COR-L47 (cell line): Measurements from ENCODE around the gene MGMT.
"Not testable (repeated sequence)": the region's sequence is repeated elsewhere in the genome, so short reads cannot be mapped to it uniquely, and the experiment has no call there.

Experiments
- DNase-seq: peaks from one replicate; lab custom pipeline; 2025; lab: John Stamatoyannopoulos, UW

Gene MGMT

DNA sequence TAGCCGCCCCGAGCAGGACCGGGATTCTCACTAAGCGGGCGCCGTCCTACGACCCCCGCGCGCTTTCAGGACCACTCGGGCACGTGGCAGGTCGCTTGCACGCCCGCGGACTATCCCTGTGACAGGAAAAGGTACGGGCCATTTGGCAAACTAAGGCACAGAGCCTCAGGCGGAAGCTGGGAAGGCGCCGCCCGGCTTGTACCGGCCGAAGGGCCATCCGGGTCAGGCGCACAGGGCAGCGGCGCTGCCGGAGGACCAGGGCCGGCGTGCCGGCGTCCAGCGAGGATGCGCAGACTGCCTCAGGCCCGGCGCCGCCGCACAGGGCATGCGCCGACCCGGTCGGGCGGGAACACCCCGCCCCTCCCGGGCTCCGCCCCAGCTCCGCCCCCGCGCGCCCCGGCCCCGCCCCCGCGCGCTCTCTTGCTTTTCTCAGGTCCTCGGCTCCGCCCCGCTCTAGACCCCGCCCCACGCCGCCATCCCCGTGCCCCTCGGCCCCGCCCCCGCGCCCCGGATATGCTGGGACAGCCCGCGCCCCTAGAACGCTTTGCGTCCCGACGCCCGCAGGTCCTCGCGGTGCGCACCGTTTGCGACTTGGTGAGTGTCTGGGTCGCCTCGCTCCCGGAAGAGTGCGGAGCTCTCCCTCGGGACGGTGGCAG is at the start of gene MGMT:
Gene MGMT (plus strand): TSS at position 539 of the 656 bp plus-strand sequence.
- no peak for DNase-seq

DNA sequence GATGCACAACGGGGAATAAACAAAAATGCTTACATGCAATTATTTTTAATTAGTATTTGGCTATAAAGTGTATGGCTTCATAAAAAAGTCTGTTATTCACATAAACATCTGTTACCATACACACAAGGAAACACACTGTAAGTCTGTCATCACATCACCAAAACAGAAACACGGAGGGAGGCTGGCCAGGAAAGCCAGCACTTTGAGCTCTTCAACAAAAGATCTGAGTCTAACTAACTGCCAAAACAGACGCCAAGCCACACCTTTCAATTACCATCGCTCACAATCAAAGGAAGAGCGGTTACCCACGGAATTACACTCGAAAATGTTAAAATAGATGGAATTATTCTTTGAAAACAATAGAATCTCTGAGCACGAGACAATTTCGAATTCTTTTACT is 49.2 kb upstream of the MGMT start:
- DNase-seq, result no peak

DNA sequence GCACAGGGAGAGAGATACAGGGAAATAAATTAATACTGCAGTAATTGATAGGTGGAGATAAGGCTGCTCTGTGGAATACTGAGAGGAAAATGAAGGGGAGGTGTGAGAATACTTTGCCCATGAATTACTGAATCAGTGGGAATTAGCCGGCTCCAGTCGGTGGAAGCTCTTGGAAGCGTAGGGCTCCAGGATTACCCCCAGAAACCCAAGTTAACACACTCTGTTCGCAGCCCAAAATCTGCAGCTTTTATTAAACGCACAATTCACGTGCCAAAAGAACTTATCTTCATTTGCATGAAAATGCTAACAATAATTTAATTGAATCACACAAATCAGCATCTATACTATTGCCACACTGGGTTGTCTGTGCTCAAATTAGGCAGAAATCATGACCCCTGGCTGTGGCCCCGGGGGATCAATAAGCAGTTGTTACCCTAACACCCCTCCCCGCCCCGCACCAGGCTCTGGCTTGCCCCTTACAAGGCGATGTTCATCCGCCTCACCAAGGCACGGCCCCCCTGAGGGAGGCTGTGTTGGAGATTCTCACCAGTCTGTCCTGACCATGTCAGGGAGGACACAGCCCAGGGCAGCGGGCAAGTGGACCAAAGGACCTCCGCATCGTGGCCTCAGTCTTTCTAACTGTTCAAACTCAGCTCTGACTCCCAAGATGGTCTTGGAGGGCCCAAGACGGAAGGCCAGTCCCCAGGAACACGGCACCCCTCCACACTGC is 48.4 kb upstream of the MGMT start:
- no peak for DNase-seq

DNA sequence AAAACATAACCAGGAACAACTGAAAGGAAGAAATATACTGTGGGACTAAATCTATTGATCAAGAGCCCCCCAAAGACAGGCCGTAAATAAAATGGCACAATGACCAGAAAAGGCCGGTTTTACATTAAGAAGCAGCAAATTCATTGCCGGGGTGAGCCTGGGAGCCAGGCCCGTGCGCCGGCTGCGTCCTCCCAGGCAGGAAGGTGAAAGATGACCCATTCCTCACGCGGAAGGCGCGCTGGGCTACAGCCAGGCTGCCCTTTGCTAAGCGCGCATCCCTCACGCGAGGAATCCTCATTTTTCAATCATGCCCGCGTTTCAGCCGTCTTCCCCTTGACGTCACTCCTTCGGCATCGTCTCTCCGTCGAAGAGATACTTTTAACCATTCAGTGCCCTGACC is 47.6 kb upstream of the MGMT start:
- DNase-seq, result no peak

DNA sequence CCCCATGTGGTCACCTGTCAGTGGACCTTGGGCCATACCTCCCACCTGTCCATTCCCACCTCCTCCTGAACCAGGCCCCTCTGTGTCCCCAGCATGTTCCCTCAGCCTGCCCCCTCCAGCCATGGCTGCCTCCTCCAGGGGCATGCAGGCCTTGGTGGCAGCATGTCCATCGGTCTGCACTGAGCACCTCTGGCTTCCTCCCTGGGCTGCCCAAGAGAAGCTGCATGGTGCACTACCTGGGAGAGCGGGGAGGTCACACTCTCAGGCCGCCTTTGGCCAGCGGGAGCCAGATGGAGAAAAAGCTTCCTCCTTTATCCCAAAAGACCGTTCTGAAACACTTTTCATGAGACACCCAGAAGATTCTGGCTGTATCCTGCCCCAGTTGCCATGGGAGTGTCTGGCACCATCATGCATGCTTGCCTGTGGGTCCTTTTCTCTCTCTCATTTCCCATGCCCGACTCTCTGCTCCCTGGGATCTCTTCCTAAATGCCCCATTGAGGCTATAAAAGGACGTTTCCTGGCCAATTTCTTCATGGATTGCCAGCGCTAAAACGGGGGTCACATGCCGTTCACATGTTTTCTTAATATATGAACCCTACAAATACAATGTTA is 45.5 kb upstream of the MGMT start:
- DNase-seq, result no peak

DNA sequence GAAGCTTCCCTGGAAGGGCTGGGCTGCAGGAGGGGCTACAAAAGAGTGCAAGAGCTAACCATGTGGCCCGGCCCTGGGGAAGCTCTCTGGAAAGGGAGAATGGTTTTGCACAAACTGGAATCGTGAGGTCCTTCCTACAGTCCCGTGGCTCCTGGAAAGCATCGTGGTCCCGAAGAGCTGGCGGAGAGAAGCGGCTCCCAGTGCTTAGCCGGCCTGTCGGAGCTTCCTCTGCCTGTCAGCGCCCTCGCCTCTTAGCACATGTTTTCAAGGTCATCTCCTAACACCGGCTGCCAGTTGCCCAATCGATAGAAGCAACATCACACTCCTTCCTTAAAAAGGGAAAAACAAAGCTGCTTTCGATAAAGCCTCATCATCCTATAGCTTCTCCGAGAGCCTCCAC is 42.1 kb upstream of the MGMT start:
- DNase-seq, result no peak

DNA sequence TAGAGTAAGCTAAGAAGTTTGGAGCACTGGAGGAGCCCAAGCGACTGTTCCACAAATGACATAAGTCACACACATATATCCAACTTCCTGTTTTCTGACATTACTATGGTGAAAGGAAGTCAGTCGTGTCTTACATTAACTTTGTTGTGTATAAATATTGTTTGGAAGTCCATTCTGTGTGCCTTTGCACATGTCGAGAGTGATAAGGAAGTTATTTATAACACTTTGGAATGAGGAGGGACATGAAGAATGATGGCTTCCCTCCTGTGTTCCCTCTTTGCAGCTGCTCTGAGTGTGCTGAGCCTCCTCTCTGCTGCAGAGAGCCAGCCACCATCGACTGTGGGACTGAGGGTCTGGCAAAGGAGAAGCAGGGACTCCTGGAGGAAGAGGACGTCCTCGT is 40.4 kb upstream of the MGMT start:
- DNase-seq, result no peak

DNA sequence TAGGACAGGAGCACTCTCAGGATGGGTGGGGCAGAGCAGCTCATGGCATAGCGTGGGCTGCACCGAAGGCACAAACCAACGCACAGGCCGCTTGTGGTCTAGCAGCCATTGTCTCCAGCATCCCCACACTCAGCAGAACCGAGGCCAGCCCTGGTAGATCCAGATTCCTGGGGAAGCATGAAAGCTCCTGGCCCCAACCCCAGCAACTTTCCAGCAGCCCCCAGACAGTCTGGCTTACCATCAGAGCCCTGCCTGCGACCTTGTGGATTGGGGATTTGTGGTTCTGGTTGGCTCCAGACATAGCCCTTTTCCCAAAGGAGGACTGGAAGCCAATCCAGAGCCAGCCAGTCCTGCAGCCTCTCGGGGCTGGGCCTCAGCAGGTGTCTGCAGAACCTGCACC is 33.8 kb upstream of the MGMT start:
- DNase-seq, result no peak

DNA sequence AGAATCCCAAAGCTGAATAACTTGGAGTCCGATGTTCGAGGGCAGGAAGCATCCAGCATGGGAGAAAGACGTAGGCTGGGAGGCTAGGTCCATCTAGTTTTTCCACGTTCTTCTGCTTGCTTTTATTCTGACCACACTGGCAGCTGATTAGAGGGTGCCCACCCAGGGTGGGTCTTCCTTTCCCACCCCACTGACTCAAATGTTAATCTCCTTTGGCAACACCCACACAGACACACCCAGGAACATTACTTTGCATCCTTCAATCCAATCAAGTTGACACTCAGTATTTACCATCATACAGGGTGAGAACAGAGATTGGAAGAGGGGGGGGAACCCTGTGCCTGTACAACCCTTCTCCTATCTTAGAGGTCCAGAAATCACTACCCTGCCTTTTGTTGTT is 31.3 kb upstream of the MGMT start:
- DNase-seq, result not testable (repeated sequence)

DNA sequence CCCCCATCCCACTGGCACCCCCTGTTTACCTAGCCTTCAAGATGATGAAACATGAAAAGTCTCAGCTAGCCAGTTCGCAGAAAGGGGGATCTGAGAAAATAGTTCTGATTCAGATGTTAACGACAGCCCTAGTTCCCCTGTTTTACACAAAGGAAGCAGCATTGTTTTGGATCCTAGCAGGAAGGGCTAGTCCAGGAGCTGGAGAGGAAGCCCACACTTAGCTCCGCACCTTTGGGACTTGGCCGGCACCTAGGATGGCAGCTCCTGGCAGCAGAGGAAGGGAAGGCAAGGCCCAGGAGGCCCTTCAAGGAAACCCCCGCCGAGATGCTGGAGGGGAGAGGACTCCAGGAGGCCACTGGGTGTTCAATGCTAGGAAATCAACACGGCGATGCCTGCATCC is 29.0 kb upstream of the MGMT start:
- no peak for DNase-seq

DNA sequence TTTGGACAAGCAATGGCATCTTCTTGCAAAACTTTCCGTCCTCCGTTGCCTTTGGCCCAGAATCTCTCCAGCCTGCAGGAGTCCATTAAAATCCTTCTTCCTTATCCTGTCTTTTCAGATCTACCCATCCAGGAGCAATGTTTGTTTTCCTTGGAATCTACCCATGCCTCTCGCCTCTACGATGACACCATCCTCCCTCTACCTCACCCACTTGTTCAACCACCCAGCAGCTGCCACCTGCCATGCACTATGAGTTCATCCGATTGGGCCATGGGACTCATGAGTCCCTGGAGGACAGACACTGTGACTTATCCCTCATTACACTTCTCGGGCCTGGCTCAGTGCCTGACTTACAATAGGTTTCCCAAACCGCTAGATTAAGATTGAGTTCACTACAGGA is 26.8 kb upstream of the MGMT start:
- no peak for DNase-seq

DNA sequence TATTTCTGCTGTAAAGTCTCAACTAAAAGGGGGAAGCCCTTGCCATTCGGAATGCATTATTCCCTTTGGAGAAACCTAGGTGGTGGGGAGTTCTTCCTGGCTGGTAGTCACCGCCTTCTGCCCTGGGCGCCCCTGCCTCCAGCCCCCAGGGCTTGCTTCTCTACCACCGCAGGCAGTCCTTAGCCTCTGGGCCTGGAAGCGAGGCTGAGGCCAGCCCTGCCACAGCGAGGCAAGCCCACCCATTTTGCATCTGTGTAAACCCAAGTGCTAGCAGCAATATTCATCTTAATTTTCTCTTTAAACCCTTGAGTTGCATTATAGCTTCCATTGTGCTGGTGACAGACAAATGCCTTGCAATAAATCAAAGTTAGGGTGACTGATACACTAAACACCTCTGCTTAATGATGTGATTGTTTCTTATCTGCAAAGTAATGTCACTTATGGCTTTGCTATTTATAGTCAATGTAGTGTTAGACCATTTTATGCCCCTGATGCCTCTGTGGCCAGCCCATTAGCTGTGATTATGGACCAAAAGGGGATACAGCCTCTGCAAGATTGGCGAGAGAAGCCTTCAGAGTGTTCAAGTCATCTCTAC is 26.2 kb upstream of the MGMT start:
- DNase-seq, result no peak

DNA sequence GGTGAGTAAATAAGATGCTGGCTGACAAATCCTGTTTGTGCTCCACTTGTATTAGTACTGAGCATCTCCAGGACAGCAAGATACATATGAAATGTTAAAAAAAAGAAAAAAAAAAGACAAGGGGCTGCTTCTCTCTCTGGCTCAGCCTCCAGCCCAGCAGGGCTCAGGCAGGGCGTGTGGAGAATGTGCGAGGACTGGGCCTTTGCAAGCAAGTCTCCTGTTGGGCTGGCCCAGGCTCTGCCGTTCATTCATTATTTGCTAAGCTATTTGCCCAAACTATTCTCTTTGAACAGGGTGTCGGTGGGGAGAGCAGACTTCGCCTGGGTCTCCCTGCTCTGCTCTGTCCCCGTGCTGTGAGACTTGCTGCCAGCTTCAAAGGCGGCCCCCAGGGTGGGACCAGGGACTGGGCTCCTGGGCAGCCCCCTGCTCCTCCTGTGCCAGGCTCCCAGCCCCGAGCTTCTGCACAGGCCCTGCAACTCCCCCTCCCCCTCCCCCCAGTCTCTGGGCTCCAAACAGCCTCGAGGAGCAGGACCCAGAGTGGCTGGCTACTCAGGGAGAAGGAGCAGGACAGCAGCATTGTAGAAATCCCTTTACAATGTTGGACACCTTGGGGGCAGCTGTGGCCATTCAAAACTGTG is 25.6 kb upstream of the MGMT start:
- DNase-seq, result no peak

DNA sequence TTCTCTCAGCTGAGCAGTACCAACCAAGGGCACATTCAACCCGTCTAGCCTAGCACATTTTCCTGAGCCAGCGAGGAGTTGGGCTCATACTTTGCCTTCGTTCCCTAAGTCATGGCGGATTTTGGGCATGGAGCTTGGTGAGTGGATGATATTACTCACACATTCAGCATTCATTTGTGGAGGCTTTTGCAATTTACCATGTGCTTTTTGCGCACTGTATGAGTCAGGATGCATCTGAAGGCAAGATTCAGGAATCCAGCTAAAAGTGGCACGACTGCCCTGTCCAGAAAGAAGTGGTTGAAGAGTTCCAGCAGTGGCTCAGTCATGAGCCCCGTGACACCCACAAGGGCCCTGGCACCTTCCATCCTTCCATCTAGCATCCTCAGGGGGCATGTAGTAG is 24.2 kb upstream of the MGMT start:
- DNase-seq, result no peak

DNA sequence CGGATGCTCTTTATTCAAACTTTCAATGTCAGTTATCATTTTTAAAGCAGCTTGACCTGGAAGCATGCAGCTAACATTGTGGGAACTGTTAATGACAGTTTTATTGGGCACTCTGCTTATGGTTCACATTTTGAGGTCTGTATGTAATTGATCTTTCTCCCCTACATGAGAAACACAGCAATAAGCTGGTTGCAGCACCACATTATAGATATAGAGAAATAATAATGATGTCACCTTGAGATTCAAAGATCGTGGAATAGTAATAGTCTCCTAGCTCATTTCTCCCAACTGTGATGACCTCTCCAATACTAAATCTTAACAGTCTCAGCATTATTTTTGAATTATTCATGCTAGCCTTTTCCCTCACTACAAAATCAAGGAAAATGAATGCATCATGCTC is 22.7 kb upstream of the MGMT start:
- DNase-seq, result no peak

DNA sequence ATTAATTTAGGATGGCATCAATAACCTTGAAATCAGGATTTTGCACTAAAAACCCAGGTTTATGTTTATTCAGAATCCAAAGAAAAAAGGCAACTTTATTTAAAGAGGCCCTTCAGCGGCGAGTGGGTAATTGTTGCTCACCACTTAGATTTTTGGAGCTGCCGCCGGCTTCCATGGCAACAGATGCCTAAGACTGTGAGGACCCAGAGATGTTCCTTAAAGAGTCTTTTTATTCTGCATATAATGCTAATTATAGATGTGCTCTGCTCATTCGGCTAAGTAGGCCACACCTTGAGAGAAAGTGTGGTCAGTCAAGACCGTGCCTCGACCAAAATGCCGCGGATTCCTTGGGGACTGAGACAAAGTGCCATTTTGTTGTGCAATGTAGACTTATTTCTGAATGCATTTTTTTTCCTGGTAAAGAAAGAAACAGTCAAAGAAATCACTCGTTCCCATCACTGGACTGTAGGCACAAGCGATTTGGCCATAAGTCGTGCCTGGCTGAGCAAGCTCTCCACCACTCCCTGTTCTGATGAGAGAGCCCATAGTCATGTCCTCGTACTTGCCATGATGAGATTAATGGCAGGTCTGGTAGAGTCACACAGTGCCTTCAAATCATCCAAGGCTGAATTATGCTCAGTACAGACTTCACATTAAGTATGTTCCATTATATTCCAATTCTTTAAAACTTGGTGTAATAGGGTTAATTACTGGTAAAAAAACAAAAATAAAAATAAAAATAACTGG is 21.4 kb upstream of the MGMT start:
- no peak for DNase-seq

DNA sequence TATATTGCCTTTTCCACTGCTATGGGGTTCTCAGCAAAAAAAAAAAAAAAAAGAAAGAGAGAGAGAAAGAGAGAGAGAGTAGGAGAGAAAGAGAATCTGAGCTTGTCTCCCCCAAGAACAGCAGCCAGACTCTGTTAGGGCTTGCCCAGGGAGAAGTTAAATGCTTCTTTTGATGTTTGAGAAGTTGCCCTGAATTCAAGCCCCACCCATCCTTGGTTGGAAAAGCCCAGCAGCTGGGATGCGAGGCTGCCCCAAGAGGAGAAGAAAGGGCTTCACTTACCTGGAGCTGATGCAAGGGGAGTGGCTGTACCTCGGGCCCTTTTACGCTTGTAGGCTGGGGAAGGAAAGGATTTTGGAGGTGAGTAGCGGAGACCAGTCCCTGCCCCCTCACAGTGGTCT is 20.9 kb upstream of the MGMT start:
- DNase-seq, result no peak

DNA sequence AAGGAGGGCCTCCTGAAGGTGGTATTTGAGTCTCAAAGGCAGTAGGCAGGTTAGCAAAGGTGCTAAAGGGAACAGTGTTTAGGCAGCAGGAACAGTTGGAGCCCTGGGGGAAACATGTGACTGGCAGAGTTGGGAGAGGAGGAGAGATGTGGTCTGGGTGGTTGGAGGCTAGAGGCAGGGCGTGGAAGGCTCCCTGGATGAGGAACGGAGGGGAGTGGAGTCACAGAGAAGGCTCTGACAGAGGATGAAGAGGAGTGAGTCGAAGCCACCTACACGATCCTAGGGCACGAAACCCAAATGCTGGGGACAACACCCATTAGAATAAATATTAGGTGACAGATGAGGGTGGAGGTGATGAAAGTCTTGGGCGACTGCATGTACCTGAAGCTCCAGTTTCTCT is 19.6 kb upstream of the MGMT start:
- DNase-seq, result no peak

DNA sequence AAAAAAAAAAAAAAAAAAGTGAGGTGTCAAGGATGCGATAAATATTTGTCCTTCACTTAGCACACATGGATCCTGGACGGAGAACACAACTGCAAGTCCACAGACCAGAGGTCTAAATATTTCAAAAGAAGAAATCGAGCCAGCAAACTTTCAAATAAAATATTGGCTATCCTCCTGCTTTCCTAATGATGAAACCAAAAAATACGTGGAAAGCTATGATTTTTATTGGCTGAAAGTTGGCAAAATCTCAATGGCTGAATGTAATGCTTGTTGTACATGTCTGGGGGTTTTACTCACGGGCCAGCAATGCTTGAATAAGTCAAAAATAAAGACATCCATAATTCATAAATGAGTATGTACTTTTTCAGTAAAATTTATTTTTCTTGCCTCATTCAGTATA is 19.0 kb upstream of the MGMT start:
- no peak for DNase-seq

DNA sequence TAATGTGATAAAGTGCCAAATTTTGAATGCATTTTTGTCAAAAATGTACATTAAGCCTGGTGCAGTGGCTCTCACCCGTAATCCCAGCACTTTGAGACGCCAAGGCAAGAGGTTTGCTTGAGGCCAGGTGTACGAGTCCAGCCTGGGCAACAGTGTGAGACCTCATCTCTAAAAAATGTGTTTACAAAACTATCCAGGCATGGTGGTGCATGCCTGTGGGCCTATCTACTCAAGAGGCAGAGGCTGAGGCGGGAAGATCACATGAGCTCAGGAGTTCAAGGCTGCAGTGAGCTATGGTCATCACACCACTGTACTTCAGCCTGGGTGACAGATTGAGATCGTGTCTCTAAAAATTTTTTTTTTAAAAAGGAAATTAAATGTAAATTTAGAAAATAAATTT is 18.5 kb upstream of the MGMT start:
- DNase-seq, result no peak

DNA sequence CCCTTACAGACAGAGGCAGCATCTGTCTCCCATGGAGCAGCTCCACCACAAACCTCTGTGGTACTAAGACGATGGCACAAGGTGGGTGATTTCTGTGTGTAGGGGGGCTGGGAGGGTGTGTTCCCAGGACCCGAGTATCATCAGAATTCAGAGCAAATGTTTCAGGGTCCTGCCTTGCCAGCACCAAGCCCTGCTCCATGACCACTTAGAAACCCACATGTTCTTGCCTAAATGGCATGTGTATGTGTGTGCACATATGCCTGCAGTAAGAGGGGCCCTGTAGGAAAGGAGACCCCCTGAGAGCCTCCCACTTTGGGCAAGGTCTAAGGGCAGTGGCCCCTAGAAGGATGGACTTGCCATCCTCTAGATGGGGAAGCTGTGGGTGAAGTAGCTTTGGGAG is 17.1 kb upstream of the MGMT start:
- no peak for DNase-seq

DNA sequence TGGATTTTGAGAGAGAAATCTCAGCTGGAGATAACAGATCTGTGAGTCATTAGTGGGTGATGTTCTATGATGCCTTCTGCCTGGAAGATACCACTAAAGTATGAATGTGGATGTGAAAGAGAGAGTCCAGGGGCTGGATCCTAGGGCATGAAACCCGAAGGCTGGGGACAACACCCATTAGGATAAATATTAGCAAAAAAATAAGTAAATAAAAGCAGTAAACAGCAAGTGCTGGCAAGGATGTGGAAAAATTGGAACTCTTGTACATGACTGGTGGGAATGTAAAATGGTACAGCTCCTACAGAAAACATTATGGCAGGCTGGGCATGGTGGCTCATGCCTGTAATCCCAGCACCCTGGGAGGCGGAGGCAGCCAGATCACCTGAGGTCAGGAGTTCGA is 16.6 kb upstream of the MGMT start:
- no peak for DNase-seq
